ENCODE data around the gene LAMB1. TPM values are rescaled to one million over a fixed set of nuclear protein-coding genes. Genes with fewer than 3 reads are reported as not detected.

LAMB1 gene
- total RNA-seq, 4 donors from 2014 or later = 87.9 to 322 (median 200) TPM

GRCh38 chr7:108027239-108027638 lies 24.3 kb upstream of the LAMB1 start:
- intact Hi-C loops (cut with DNase I; ENCODE audit: low total_unique reads) = no loop called here
- Histone ChIP-seq H3K4me3 (no peak overlapping the region), H3K27ac (no peak overlapping the region), H3K4me1 (no peaks in the 10 kb centered on the region), H3K36me3 (no peaks in the 10 kb centered on the region), H3K9me3 (no peaks in the 10 kb centered on the region), H3K27me3 (no peaks in the 10 kb centered on the region)
- TF ChIP-seq POLR2A (IDR thresholded peaks at IDR 0.05) = no peak
- no peak for TF ChIP-seq CTCF (IDR thresholded peaks at IDR 0.05)
- DNase-seq = no peak

- TF ChIP-seq POLR2A (IDR thresholded peaks at IDR 0.05) = no peak
- no peak overlapping the region for H3K27ac ChIP-seq
- H3K9me3 ChIP-seq = no peaks in the 10 kb centered on the region
- H3K36me3 ChIP-seq = no peaks in the 10 kb centered on the region
- H3K27me3 ChIP-seq = no peaks in the 10 kb centered on the region
- H3K4me3 ChIP-seq = no peak overlapping the region
- no peak for DNase-seq
- H3K4me1 ChIP-seq = no peaks in the 10 kb centered on the region
- intact Hi-C loops (cut with DNase I; ENCODE audit: low total_unique reads) = no loop called here
Measured at GRCh38 chr7:108026647-108027046, 23.7 kb upstream of the LAMB1 start.

- intact Hi-C loops (cut with DNase I; ENCODE audit: low total_unique reads) = no loop called here
- H3K36me3 ChIP-seq = no peaks in the 10 kb centered on the region
- H3K4me1 ChIP-seq = no peaks in the 10 kb centered on the region
- no peak for DNase-seq
- H3K27me3 ChIP-seq = no peaks in the 10 kb centered on the region
- H3K27ac ChIP-seq = no peak overlapping the region
- TF ChIP-seq POLR2A (IDR thresholded peaks at IDR 0.05) (no peak), CTCF (IDR thresholded peaks at IDR 0.05) (no peak)
- H3K9me3 ChIP-seq = no peaks in the 10 kb centered on the region
- H3K4me3 ChIP-seq = no peak overlapping the region
Measured at GRCh38 chr7:108026116-108026515, 23.2 kb upstream of the LAMB1 start.

- Histone ChIP-seq H3K9me3 (no peaks in the 10 kb centered on the region), H3K4me3 (no peak overlapping the region), H3K4me1 (no peaks in the 10 kb centered on the region), H3K27me3 (no peaks in the 10 kb centered on the region), H3K36me3 (no peaks in the 10 kb centered on the region), H3K27ac (no peak overlapping the region)
- TF ChIP-seq CTCF (IDR thresholded peaks at IDR 0.05) (no peak), POLR2A (IDR thresholded peaks at IDR 0.05) (no peak)
- intact Hi-C loops (cut with DNase I; ENCODE audit: low total_unique reads) = no loop called here
- no peak for DNase-seq
Measured at GRCh38 chr7:108024538-108024937, 21.6 kb upstream of the LAMB1 start.

DNA sequence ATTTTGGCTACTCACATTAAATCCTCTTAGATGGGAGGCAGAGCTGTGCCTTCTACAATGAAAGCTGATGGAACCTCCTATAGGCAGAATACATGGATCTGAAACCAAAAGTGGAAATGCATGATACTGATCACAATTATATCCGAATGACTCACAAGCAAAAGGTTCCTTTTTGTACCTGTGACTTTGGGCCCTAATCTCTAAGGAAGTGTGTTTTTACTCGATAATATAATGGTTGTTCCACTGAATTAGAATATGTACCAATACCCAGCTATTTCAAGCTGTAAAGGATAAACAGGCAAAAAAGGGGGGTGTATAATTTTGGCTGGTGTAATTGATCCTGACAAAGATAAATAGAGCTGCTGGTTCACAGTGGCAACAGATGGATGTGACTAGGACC lies 17.6 kb upstream of the LAMB1 start:
- no peaks in the 10 kb centered on the region for H3K9me3 ChIP-seq
- H3K4me1 ChIP-seq = no peaks in the 10 kb centered on the region
- no peak for DNase-seq
- no peak overlapping the region for H3K27ac ChIP-seq
- TF ChIP-seq CTCF (IDR thresholded peaks at IDR 0.05) (no peak), POLR2A (IDR thresholded peaks at IDR 0.05) (no peak)
- intact Hi-C loops (cut with DNase I; ENCODE audit: low total_unique reads) = no loop called here
- H3K27me3 ChIP-seq = no peaks in the 10 kb centered on the region
- no peaks in the 10 kb centered on the region for H3K36me3 ChIP-seq
- no peak overlapping the region for H3K4me3 ChIP-seq

- H3K36me3 ChIP-seq = no peaks in the 10 kb centered on the region
- H3K27ac ChIP-seq = no peak overlapping the region
- H3K9me3 ChIP-seq = no peaks in the 10 kb centered on the region
- H3K4me3 ChIP-seq = no peak overlapping the region
- no peaks in the 10 kb centered on the region for H3K4me1 ChIP-seq
- TF ChIP-seq CTCF (IDR thresholded peaks at IDR 0.05) (no peak), POLR2A (IDR thresholded peaks at IDR 0.05) (no peak)
- no peaks in the 10 kb centered on the region for H3K27me3 ChIP-seq
- DNase-seq = no peak
- intact Hi-C loops (cut with DNase I; ENCODE audit: low total_unique reads) = no loop called here
Measured at GRCh38 chr7:108018668-108019067, 15.7 kb upstream of the LAMB1 start.
